VCaP (cell line): ENCODE data around the gene ENHO.
A peak's percentile ranks its signal among the peaks of the same experiment; 100 is the strongest.

Source experiments
- H3K27ac ChIP-seq: fragments of 450-650 bp; 2 replicates; pipeline ENCODE4 v1.5.1; 2017
- CTCF ChIP-seq: fragments of 450-650 bp; conservative IDR thresholded peaks from 2 replicates; pipeline ENCODE4 v1.5.1; 2017; ENCODE audit warnings: mild to moderate bottlenecking, moderate library complexity

ENHO gene

GRCh38 chr9:34550681-34551270, 28.0 kb upstream of the ENHO start:
- no peak overlapping the region for H3K27ac ChIP-seq
- no peak for TF ChIP-seq CTCF

- no peak for TF ChIP-seq CTCF
- H3K27ac ChIP-seq, result no peak overlapping the region
These were observed 27.4 kb upstream of the ENHO start for GRCh38 chr9:34550016-34550680.

GRCh38 chr9:34549407-34549732, 26.6 kb upstream of the ENHO start:
- no peak for TF ChIP-seq CTCF
- no peak overlapping the region for H3K27ac ChIP-seq

- H3K27ac ChIP-seq, result no peak overlapping the region
- peak; percentile 96 for TF ChIP-seq CTCF
These were observed 25.3 kb upstream of the ENHO start for GRCh38 chr9:34547960-34548611.

- no peak overlapping the region for H3K27ac ChIP-seq
- peak; percentile 83 for TF ChIP-seq CTCF
These were observed 24.3 kb upstream of the ENHO start for GRCh38 chr9:34546834-34547827.

- peak overlapping the region; percentile 43; the same call in 1 of the 2 replicates for H3K27ac ChIP-seq
- no peak for TF ChIP-seq CTCF
These were observed 23.5 kb upstream of the ENHO start for GRCh38 chr9:34546102-34546833.
